Body of pancreas (tissue), 4 donors: Measurements from ENCODE around the gene POSTN.

ENCODE experiments used
- POLR2A ChIP-seq, 3 donors: fragments of 450-650 bp; IDR thresholded peaks; one replicate each; pipeline ENCODE4 v1.6.1; 2016; ENCODE audit warnings: antibody characterized with exemption in 3 of 3, mild to moderate bottlenecking in 2 of 3
- TF ChIP-seq, protein P1 (sequence below), 7 experiments: fragments of 450-650 bp in 4 of 7; fragments of 200-600 bp in 3 of 7; sonication (generic) in 3 of 7; IDR thresholded peaks; one replicate each; pipeline ENCODE4 v1.5.1; 2016 to 2019; ENCODE audit warnings: antibody characterized with exemption in 7 of 7

DNA sequence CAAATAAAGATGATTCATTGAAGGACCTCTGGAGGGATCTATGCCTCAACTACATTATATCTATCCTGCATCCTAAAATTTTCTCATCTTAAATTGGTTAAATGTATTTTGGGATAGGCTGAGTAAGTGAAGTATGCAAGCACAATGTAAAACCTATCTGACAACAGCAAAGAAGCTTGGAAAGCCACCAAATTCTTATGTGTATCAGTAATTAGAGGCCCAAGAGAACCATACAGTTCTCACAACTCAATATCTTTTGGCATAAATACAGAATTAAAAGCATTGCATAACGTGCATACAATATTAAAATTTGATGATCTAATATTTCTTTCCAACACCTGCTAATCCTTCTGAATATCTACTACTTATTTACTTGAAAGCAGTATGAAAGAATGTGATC lies 13.0 kb downstream of the POSTN start:
- TF ChIP-seq, protein P1, sequence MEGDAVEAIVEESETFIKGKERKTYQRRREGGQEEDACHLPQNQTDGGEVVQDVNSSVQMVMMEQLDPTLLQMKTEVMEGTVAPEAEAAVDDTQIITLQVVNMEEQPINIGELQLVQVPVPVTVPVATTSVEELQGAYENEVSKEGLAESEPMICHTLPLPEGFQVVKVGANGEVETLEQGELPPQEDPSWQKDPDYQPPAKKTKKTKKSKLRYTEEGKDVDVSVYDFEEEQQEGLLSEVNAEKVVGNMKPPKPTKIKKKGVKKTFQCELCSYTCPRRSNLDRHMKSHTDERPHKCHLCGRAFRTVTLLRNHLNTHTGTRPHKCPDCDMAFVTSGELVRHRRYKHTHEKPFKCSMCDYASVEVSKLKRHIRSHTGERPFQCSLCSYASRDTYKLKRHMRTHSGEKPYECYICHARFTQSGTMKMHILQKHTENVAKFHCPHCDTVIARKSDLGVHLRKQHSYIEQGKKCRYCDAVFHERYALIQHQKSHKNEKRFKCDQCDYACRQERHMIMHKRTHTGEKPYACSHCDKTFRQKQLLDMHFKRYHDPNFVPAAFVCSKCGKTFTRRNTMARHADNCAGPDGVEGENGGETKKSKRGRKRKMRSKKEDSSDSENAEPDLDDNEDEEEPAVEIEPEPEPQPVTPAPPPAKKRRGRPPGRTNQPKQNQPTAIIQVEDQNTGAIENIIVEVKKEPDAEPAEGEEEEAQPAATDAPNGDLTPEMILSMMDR (IDR thresholded peaks at IDR 0.05) = no peak
- no peak for TF ChIP-seq POLR2A (IDR thresholded peaks at IDR 0.05)
